Spinal cord (tissue), 10 donors: ENCODE measurements around the gene MMS22L. TPM values are rescaled to one million over a fixed set of nuclear protein-coding genes. Genes with fewer than 3 reads are reported as not detected.
"Not testable (repeated sequence)": the region's sequence is repeated elsewhere in the genome, so short reads cannot be mapped to it uniquely, and the experiment has no call there.

Source experiments
- DNase-seq, 6 donors: peaks; one replicate each; pipeline versions ENCODE4 v3.0.0 to v3.0.0-alpha.2; 2013 to 2015; ENCODE audit warnings: low spot score in 6 of 6, low read depth in 4 of 6
- H3K27ac ChIP-seq: one replicate; pipeline ENCODE4 v1.5.1; 2013; ENCODE audit warnings: low read depth, low read length, control low read depth
- H3K27me3 ChIP-seq: one replicate; pipeline ENCODE4 v1.6.1; 2013; ENCODE audit warnings: low read length; ENCODE audit not compliant: control insufficient read depth, insufficient read depth
- H3K36me3 ChIP-seq: one replicate; pipeline ENCODE4 v1.6.1; 2013; ENCODE audit warnings: low read length; ENCODE audit not compliant: control insufficient read depth, insufficient read depth
- H3K4me1 ChIP-seq: one replicate; pipeline ENCODE4 v1.6.1; 2013; ENCODE audit warnings: low read length; ENCODE audit not compliant: control insufficient read depth, insufficient read depth
- H3K4me3 ChIP-seq: one replicate; pipeline ENCODE4 v1.5.1; 2013; ENCODE audit warnings: low read depth, low read length, control low read depth
- H3K9me3 ChIP-seq: one replicate; pipeline ENCODE4 v1.6.1; 2013; ENCODE audit warnings: low read length; ENCODE audit not compliant: control insufficient read depth, insufficient read depth
- WGBS: methylation state at CpG from one replicate; pipeline ENCODE4 v1.1.5; 2013; ENCODE audit warnings: missing lambda C conversion rate; ENCODE audit not compliant: insufficient coverage; 5-methylcytosine and 5-hydroxymethylcytosine counted together
- polyA plus RNA-seq, 2 donors: library from polyadenylated mRNA; unstranded; fragments of 120-200 nt; gene quantifications; one replicate each; pipeline ENCODE4 v1.2.1, GENCODE V29; 2013; ENCODE audit not compliant: insufficient read length in 2 of 2
- total RNA-seq, 2 donors: library from RNA; depleted of rRNA in 1 of 2; stranded (reverse); fragments of 120-200 nt in 1 of 2; fragments of >200 nt in 1 of 2; gene quantifications; one replicate each; pipeline versions ENCODE4 v1.2.3 to v1.2.4, GENCODE V29; 2013 to 2014
- donor health status: healthy.

MMS22L gene
- total and polyA plus RNA-seq, 4 donors, result 5.9 to 18.9 (median 9.3) TPM

DNA sequence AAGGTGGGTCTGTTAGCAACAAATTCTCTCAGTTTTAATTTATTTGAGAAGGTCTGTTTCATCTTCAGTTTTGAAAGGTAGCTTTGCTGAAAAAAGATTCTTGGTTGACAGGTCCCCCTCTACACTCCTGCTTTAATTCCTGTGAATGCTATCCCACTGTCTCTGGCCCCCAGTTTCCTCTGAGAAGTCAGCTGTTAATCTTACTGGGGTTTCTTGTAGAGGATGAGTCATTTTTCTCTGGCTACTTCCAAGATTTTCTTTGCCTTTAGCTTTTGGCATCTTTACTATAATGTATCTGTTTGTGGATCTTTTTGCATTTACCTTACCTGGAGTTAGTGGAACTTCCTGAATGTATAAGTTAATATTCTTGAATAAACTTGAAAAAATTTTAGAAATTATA, 122.7 kb downstream of the MMS22L start:
- H3K36me3 ChIP-seq, result no peaks in the 10 kb centered on the region
- no peak for DNase-seq

GRCh38 chr6:97155447-97155846, 127.6 kb downstream of the MMS22L start:
- not testable (repeated sequence) for H3K9me3 ChIP-seq, H3K36me3 ChIP-seq, H3K4me1 ChIP-seq, H3K27ac ChIP-seq, H3K4me3 ChIP-seq, H3K27me3 ChIP-seq, DNase-seq
- WGBS, result no CpG with 5 or more reads among the region's 5 CpGs

More for the DNA sequence above, 122.7 kb downstream of the MMS22L start:
- peaks cover 3% of the 10 kb centered on the region for H3K9me3 ChIP-seq
- no peaks in the 10 kb centered on the region for H3K4me1 ChIP-seq
- no peak overlapping the region for H3K27ac ChIP-seq
- H3K4me3 ChIP-seq, result no peak overlapping the region
- H3K27me3 ChIP-seq, result no peaks in the 10 kb centered on the region

GRCh38 chr6:97154015-97154414, 129.0 kb downstream of the MMS22L start:
- WGBS, result no CpG with 5 or more reads among the region's 3 CpGs
- Histone ChIP-seq H3K27ac (no peak overlapping the region), H3K36me3 (no peaks in the 10 kb centered on the region), H3K27me3 (no peaks in the 10 kb centered on the region), H3K4me1 (no peaks in the 10 kb centered on the region), H3K4me3 (no peak overlapping the region), H3K9me3 (peaks cover 5% of the 10 kb centered on the region)
- DNase-seq, result no peak

DNA sequence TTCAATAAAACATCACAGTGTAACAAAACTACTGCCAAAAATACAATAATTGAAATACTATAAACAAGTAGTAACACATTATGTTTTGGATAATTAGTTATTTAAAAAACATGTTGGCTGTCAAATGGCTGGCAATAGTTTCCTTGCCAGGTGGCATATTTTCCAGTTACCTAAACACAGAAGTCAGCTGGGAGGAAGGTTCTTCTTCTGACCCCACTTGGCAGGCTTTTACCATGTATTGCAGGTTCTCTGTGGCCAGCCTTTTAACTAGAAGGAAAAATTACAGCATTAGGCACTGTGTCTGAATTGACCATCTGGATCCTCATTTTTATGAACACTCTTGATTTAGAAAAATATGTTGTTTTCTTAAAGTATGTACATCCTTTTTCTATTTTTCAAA, 131.4 kb downstream of the MMS22L start:
- Histone ChIP-seq H3K9me3 (peaks cover 4% of the 10 kb centered on the region), H3K4me1 (no peaks in the 10 kb centered on the region), H3K4me3 (no peak overlapping the region), H3K27me3 (no peaks in the 10 kb centered on the region), H3K27ac (no peak overlapping the region), H3K36me3 (no peaks in the 10 kb centered on the region)
- DNase-seq, result peak in 2 of 6 donors; percentile 3 to 59

GRCh38 chr6:97150932-97151331, 132.1 kb downstream of the MMS22L start:
- no peaks in the 10 kb centered on the region for H3K36me3 ChIP-seq

GRCh38 chr6:97147421-97147820, 135.6 kb downstream of the MMS22L start:
- WGBS, result no CpG with 5 or more reads among the region's 1 CpG
- no peaks in the 10 kb centered on the region for H3K36me3 ChIP-seq
- H3K27ac ChIP-seq, result no peak overlapping the region
- DNase-seq, result no peak
- no peaks in the 10 kb centered on the region for H3K4me1 ChIP-seq
- no peaks in the 10 kb centered on the region for H3K27me3 ChIP-seq
- no peaks in the 10 kb centered on the region for H3K9me3 ChIP-seq
- no peak overlapping the region for H3K4me3 ChIP-seq

More at GRCh38 chr6:97150932-97151331, 132.1 kb downstream of the MMS22L start:
- WGBS, result 100% methylated on average over 2 of the region's 3 CpGs
- H3K4me3 ChIP-seq, result no peak overlapping the region
- H3K4me1 ChIP-seq, result no peaks in the 10 kb centered on the region
- H3K27ac ChIP-seq, result no peak overlapping the region
- H3K27me3 ChIP-seq, result no peaks in the 10 kb centered on the region
- peaks cover 2% of the 10 kb centered on the region for H3K9me3 ChIP-seq
- no peak for DNase-seq

GRCh38 chr6:97145691-97146090, 137.3 kb downstream of the MMS22L start:
- Histone ChIP-seq H3K9me3 (no peaks in the 10 kb centered on the region), H3K36me3 (no peaks in the 10 kb centered on the region), H3K4me1 (no peaks in the 10 kb centered on the region), H3K4me3 (no peak overlapping the region), H3K27me3 (no peaks in the 10 kb centered on the region), H3K27ac (no peak overlapping the region)
- no CpG with 5 or more reads among the region's 1 CpG for WGBS
- no peak for DNase-seq

DNA sequence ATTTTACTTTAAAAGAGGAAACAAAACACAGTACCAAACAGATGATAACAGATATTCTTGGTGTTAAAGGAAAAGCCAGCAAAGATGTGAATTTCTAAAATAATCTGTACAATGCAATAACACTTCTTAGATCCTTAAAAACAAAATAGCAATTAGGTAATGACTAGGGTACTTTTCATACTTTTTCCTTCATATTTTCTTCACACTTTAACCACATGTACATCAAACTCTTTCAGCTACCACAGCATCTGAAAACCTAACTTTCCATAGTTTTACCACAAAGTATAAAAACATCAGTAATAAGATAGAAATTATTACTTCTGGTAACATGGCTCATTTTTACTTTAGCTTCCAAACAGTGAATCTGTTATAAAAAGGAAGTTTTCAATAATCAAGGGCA, 141.3 kb downstream of the MMS22L start:
- H3K27me3 ChIP-seq, result no peaks in the 10 kb centered on the region
- peaks cover 3% of the 10 kb centered on the region for H3K36me3 ChIP-seq
- DNase-seq, result no peak
- no peaks in the 10 kb centered on the region for H3K9me3 ChIP-seq
- H3K4me3 ChIP-seq, result no peak overlapping the region
- no peak overlapping the region for H3K27ac ChIP-seq
- H3K4me1 ChIP-seq, result no peaks in the 10 kb centered on the region

DNA sequence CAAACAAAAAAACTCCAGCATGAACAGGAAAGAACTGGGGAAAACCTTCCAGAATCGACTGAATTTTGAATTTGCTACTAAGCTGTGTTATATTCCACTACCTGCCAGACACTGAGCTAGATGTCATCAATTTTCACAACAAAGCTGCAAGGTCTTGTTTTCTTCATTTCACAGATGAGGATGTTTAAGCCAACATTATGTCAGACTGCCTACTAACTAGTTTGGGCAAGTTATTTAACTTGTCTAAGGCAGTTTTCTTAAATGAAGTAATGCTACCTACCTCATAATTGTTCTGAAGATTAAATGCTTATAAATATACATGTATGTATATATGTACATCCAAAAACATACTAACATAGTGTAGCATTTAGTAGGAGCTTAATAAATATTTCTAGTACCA, 144.4 kb downstream of the MMS22L start:
- no peak overlapping the region for H3K27ac ChIP-seq
- WGBS, result 100% methylated on average over 1 of the region's 1 CpG
- no peaks in the 10 kb centered on the region for H3K27me3 ChIP-seq
- no peak overlapping the region for H3K4me3 ChIP-seq
- peaks cover 3% of the 10 kb centered on the region for H3K36me3 ChIP-seq
- DNase-seq, result no peak
- H3K4me1 ChIP-seq, result no peaks in the 10 kb centered on the region
- H3K9me3 ChIP-seq, result no peaks in the 10 kb centered on the region

DNA sequence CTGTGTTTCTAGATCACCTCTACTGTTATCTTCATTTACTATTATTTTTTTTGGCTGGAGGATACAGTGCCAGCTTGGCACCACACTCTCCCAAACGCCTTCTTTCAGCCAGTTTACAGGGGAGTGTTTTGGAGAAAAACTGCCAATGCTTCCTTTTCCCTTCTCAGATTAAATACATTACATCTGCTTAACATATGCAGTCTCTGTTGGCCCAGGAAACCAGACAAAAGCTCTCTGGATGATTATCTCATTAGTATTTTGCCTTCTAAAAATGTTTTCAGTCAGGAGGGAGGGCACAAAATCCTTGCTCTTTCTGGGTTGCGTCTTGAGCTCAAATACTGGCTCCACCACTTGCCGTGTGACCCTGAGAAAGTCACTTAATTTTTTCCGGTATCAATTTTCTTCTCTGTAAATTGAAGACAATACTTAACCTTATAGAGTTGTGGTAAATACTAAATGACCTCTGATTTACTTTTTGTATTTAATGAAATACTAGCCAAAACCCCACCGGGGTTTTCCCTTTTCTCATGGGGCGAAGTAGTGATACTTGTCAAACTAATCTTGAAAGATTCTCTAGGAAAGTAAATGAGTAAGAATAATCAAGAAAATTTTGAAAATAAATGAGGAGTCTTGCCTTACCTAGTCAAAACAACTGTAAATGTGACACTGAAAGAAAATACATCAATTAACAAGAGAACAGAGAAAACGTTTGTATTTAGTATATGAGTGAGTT, 146.2 kb downstream of the MMS22L start:
- DNase-seq, result peak in 2 of 6 donors; percentile 25 to 66
- Histone ChIP-seq H3K4me1 (peaks cover 2% of the 10 kb centered on the region), H3K9me3 (no peaks in the 10 kb centered on the region), H3K27me3 (no peaks in the 10 kb centered on the region), H3K4me3 (no peak overlapping the region), H3K36me3 (peaks cover 3% of the 10 kb centered on the region), H3K27ac (no peak overlapping the region)
- WGBS, result no CpG with 5 or more reads among the region's 7 CpGs
